ENCODE results near the gene KCNIP2. TPM values are rescaled to one million over a fixed set of nuclear protein-coding genes. Genes with fewer than 3 reads are reported as not detected.
A peak's percentile ranks its signal among the peaks of the same experiment; 100 is the strongest.

KCNIP2 gene
- total RNA-seq, 1 donor from 2014 or later = 5.5 TPM

- H3K4me1 Mint-ChIP-seq (ENCODE audit: low read depth) = peaks cover 6% of the 10 kb centered on the region
- H3K27me3 Mint-ChIP-seq = peaks cover 15% of the 10 kb centered on the region
- no peak for TF ChIP-seq CTCF (IDR thresholded peaks at IDR 0.05; ENCODE audit: unreplicated experiment)
- DNase-seq (ENCODE audit: low spot score, unreplicated experiment) = no peak
- no peak overlapping the region for H3K27ac Mint-ChIP-seq
- H3K4me3 Mint-ChIP-seq (ENCODE audit: low read depth) = no peak overlapping the region
- peaks cover 5% of the 10 kb centered on the region for H3K36me3 Mint-ChIP-seq (ENCODE audit: insufficient read depth)
- no peaks in the 10 kb centered on the region for H3K9me3 Mint-ChIP-seq (ENCODE audit: low read depth)
Observed at GRCh38 chr10:101848894-101849351, 5.3 kb upstream of the KCNIP2 start.

GRCh38 chr10:101848408-101848807 is 4.8 kb upstream of the KCNIP2 start:
- H3K4me1 Mint-ChIP-seq (ENCODE audit: low read depth) = peaks cover 6% of the 10 kb centered on the region
- TF ChIP-seq CTCF (IDR thresholded peaks at IDR 0.05; ENCODE audit: unreplicated experiment) = no peak
- DNase-seq (ENCODE audit: low spot score, unreplicated experiment) = no peak
- H3K27me3 Mint-ChIP-seq = peaks cover 16% of the 10 kb centered on the region
- H3K36me3 Mint-ChIP-seq (ENCODE audit: insufficient read depth) = peaks cover 5% of the 10 kb centered on the region
- H3K4me3 Mint-ChIP-seq (ENCODE audit: low read depth) = no peak overlapping the region
- H3K9me3 Mint-ChIP-seq (ENCODE audit: low read depth) = no peaks in the 10 kb centered on the region
- H3K27ac Mint-ChIP-seq = no peak overlapping the region

DNA sequence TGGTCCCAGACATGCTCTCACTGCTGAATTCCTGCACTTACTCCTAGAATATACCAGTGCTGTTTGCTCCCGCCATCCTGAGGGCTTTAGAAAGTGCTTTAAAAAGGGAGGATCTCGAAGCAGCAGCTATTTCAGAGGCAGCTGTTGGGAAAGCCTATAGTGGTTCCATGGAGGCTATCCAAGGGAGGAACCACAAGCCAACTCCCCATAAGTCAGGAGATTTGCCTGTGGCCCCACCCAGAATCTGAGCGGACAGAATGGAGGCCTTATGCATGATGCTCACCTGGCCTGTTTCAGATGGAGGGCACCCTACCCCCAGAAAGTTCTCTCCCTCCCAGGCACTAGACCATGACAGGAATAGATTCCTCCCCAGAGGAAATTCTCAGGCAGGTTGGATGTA is 2.3 kb upstream of the KCNIP2 start:
- no peak overlapping the region for H3K4me3 Mint-ChIP-seq (ENCODE audit: low read depth)
- DNase-seq (ENCODE audit: low spot score, unreplicated experiment) = no peak
- H3K27me3 Mint-ChIP-seq = peaks cover 40% of the 10 kb centered on the region
- H3K27ac Mint-ChIP-seq = no peak overlapping the region
- H3K9me3 Mint-ChIP-seq (ENCODE audit: low read depth) = no peaks in the 10 kb centered on the region
- peaks cover 5% of the 10 kb centered on the region for H3K36me3 Mint-ChIP-seq (ENCODE audit: insufficient read depth)
- no peak for TF ChIP-seq CTCF (IDR thresholded peaks at IDR 0.05; ENCODE audit: unreplicated experiment)
- H3K4me1 Mint-ChIP-seq (ENCODE audit: low read depth) = peaks cover 10% of the 10 kb centered on the region

DNA sequence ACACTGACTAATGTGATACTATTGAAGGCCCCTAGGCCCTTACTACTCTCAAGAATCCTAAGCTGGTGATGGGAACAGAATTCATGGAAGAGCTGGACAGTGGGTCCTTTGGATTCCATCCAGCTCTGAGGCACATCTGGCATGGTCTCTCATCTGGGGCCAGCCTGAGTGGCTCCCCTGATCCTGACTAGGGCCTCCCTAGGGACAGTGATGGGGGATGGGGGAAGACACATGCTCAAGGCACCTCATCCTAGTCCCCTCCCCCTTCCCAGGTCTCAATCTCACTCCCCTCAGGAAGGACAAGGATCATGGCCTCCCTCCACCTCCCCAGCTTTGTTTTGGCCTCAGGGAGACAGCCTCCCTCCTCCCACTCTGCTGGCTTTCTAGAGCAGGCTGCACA is 1.8 kb downstream of the KCNIP2 start:
- TF ChIP-seq CTCF (IDR thresholded peaks at IDR 0.05; ENCODE audit: unreplicated experiment) = no peak
- H3K9me3 Mint-ChIP-seq (ENCODE audit: low read depth) = no peaks in the 10 kb centered on the region
- H3K4me1 Mint-ChIP-seq (ENCODE audit: low read depth) = peaks cover 15% of the 10 kb centered on the region
- H3K36me3 Mint-ChIP-seq (ENCODE audit: insufficient read depth) = peaks cover 3% of the 10 kb centered on the region
- H3K4me3 Mint-ChIP-seq (ENCODE audit: low read depth) = no peak overlapping the region
- H3K27ac Mint-ChIP-seq = no peak overlapping the region
- DNase-seq (ENCODE audit: low spot score, unreplicated experiment) = no peak
- H3K27me3 Mint-ChIP-seq = peaks cover 57% of the 10 kb centered on the region

DNA sequence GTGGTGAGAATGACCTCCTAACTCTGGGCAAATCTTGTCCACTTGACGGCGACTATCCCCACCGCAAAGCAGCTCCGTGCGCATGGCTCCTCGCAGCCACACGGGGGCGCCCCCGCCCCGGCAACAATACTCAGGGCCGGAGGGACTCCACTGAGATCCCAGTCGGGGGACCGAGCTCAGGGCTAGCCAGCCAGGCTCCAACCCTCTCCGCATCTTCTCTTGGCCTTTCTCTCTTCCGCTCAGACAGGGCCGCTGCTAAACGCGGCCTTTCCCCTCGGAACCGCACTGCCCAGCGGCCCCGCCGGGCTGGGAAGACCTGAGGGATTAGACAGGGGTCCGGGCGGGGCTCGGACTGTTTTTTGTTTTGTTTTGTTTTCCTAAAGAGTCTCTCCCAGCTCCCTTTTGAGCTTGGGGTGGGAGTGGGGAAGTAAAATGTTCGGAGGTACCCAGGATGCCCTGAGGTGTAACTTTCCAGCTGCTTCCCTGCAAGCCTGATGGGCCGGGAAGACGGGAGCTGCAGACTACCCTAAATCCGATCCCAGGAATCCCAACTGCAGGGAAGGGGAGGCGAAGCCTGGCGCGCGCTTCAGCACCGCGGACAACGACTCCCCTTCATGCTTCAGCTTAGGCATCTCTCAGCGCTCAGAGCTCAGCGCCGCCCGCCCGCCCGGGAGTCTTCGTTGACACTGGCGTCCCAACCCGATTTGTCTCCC is 2.7 kb downstream of the KCNIP2 start:
- DNase-seq (ENCODE audit: low spot score, unreplicated experiment) = peak; percentile 79
- TF ChIP-seq CTCF (IDR thresholded peaks at IDR 0.05; ENCODE audit: unreplicated experiment) = peak; percentile 96
- Mint-ChIP-seq H3K4me3 (ENCODE audit: low read depth) (peak overlapping the region; percentile 29), H3K36me3 (ENCODE audit: insufficient read depth) (peaks cover 3% of the 10 kb centered on the region), H3K4me1 (ENCODE audit: low read depth) (peaks cover 15% of the 10 kb centered on the region), H3K27me3 (peaks cover 57% of the 10 kb centered on the region), H3K27ac (peak overlapping the region; percentile 8), H3K9me3 (ENCODE audit: low read depth) (no peaks in the 10 kb centered on the region)

Measured in progenitor cell of endocrine pancreas (in vitro differentiated cells).